GM12874 (cell line): ENCODE results near the gene DSTN.

Experiments used
- CTCF ChIP-seq: IDR thresholded peaks from 2 replicates; pipeline ENCODE4 v1.5.1; 2011; ENCODE audit warnings: low read depth, mild to moderate bottlenecking, control low read depth, low read length, moderate library complexity; ENCODE audit not compliant: insufficient read depth

The DSTN gene

GRCh38 chr20:17633850-17634500 lies 64.1 kb downstream of the DSTN start:
- TF ChIP-seq CTCF: no peak

GRCh38 chr20:17634661-17635331 lies 64.9 kb downstream of the DSTN start:
- TF ChIP-seq CTCF: no peak

- no peak for TF ChIP-seq CTCF
These were observed 65.7 kb downstream of the DSTN start for GRCh38 chr20:17635332-17636244.

- TF ChIP-seq CTCF: no peak
These were observed 66.9 kb downstream of the DSTN start for GRCh38 chr20:17636523-17637412.

- TF ChIP-seq CTCF: no peak
These were observed 67.5 kb downstream of the DSTN start for GRCh38 chr20:17637413-17637780.

- no peak for TF ChIP-seq CTCF
These were observed 68.2 kb downstream of the DSTN start for GRCh38 chr20:17637985-17638640.
